ENCODE data around the gene FAM117A.

Gene FAM117A

GRCh38 chr17:49746791-49747490 lies 17.0 kb downstream of the FAM117A start:
- no peak for DNase-seq (ENCODE audit: low spot score)
- no peak for TF ChIP-seq CTCF (IDR thresholded peaks at IDR 0.05)
- Histone ChIP-seq H3K4me3 (no peak overlapping the region), H3K27ac (peak overlapping the region in 1 of 2 donors; percentile 7)

DNA sequence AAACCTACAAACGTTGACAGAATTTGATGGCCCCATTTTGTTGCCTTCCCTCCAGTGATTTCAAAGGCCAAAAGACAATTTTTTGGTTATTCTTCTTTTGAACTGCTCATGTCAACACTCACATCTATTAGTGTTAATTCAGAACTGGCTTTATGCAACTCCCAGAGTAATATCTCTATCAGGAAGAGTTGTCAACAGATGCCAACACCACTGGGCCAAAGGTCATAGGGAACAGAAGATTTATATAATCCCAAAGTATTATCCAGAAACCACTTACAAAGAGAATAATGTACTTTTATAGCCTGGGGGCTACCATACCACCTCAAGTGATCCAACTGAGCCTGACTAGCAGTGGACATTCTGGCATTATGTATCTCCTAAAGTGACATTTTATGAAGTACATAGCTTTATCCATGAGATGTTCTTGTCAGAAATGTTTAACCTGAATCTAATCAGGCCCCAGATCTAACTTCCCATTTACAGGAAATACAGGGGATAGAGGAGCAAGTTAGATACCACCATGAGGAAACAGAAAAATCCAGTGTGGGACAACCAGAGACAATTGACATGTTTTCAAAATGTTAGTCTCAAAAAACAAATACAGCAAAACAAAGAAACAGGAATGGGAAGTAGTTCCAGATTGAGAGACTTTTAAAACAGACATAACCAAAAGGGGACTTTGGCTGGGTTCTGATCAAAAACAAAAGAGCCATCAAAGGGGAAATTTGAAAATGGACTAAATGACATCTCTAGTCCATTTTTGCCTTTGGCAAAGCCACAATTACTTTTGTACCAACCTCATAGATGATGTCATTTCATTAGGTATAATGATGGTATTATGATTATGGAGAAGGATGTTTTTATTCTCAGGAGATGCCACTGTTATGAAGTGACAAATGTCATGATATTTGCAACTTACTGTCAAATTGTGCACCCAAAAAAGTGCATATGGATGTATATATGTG lies 18.5 kb downstream of the FAM117A start:
- TF ChIP-seq CTCF (IDR thresholded peaks at IDR 0.05) = no peak
- no peak overlapping the region for H3K27ac ChIP-seq
- no peak for DNase-seq (ENCODE audit: low spot score)
- no peak overlapping the region for H3K4me3 ChIP-seq

DNA sequence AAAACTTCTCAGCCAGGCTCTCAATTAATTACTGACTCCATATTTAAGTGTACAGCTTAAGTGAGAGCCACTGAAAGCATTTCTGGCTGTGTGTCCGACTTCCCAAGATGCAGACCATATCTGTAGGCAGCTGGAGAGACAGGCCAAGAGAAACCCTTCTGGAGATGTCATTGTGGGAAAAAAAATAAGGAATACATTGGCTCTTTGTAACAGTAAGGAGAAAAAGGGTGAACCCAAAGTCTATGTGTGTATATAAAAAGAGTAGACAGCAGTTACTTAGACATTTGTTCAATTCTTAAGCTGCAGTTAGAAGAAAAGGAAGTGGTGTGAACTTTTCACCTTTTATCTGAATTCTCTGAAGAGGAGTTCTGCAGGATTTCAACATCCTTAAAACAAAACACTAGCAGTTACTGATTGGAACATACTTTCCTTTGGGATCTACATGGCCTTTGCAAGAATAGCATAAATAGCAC lies 21.7 kb downstream of the FAM117A start:
- DNase-seq (ENCODE audit: low spot score) = no peak
- TF ChIP-seq CTCF (IDR thresholded peaks at IDR 0.05) = no peak
- H3K27ac ChIP-seq = peak overlapping the region; percentile 88 to 89
- H3K4me3 ChIP-seq = no peak overlapping the region

GRCh38 chr17:49741692-49742076 lies 22.2 kb downstream of the FAM117A start:
- TF ChIP-seq CTCF (IDR thresholded peaks at IDR 0.05) = no peak
- DNase-seq (ENCODE audit: low spot score) = no peak
- Histone ChIP-seq H3K4me3 (peak overlapping the region; percentile 35), H3K27ac (peak overlapping the region; percentile 88 to 89)

GRCh38 chr17:49741009-49741691 lies 22.8 kb downstream of the FAM117A start:
- no peak for DNase-seq (ENCODE audit: low spot score)
- Histone ChIP-seq H3K4me3 (peak overlapping the region; percentile 35), H3K27ac (peak overlapping the region; percentile 88 to 89)
- no peak for TF ChIP-seq CTCF (IDR thresholded peaks at IDR 0.05)

DNA sequence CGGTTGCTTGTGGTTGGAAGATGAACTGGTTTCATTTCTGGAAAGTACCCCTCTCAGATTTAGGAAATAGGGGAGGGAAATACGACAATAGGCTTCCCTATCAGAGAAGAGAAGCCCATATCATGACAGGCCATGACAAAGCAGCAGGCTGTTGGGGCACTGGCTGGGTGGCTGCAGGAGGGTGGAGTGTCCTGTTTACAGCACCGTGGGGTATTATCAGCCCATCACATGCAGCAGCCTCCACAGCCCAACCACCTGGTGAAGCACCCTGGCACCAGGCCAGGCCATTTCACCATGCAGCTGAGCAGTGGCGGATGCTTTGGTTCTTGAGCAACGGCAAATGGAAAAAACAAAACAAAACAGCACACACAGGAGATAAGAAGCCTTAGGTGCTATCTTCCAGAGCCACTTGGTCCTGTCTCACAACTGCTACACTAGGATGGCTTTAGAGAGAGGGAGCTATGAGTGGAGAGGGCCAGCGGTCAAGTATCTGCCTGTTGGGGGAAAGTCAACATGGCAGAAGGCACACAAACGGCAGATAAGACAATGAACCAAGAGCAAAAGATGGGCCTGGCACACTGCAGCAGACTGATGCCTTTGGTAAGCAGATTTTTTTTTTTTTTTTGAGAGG lies 24.2 kb downstream of the FAM117A start:
- TF ChIP-seq CTCF (IDR thresholded peaks at IDR 0.05) = no peak
- DNase-seq (ENCODE audit: low spot score) = no peak
- Histone ChIP-seq H3K27ac (peak overlapping the region; percentile 88 to 89), H3K4me3 (peak overlapping the region; percentile 12)
